ENCODE data around the gene MIGA2. TPM values are rescaled to one million over a fixed set of nuclear protein-coding genes. Genes with fewer than 3 reads are reported as not detected.

MIGA2 gene
- total RNA-seq, 2 experiments from 2014 or later: 27.7 to 37.7 TPM

DNA sequence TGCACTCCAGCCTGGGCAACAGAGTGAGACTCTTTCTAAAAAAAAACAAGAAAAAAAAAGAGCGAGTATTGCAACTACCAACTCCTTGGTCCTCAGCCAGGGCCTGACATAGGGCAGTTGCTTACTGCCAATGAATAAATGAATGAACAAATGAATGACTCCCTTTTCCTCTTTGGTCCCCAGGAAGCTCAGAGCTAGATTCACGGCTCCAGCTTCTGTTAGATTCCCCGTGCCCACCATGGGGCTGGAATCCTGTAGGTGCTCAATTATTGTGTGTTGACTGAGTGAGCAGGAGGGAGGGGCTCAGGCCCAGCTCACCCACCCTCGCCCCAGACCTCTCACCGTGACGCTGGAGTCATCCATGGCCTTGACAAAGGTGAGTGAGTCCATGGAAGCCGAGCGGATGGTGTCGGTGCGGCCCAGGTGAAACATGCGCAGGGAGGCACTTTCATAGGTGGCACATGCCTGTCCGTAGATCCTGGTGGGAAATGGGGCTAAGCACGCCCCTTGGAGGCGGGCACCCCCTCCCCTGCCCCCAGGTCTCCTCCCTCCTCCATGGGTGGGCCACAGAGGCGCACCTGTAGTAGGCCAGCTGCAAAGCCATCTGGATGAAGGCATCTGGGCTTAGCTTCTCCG, 61.4 kb downstream of the MIGA2 start:
- CTCF ChIA-PET (ENCODE audit: unreplicated experiment): interaction anchor here (0.9 kb wide), 1 partner anchor 16 kb away, joined by 3 read pairs; no protein-coding TSS in a partner anchor
- no peak overlapping the region for H2AFZ ChIP-seq (ENCODE audit: low read length)

GRCh38 chr9:129098328-129098727, 61.9 kb downstream of the MIGA2 start:
- intact Hi-C loops (cut with micrococcal nuclease; ENCODE audit: unreplicated experiment): no loop called here
- Histone ChIP-seq H3K9me3 (ENCODE audit: low read length) (no peaks in the 10 kb centered on the region), H3K9me2 (ENCODE audit: insufficient read depth, low read length) (no peaks in the 10 kb centered on the region), H3K79me2 (ENCODE audit: insufficient read depth, low read depth, low read length) (no peaks in the 10 kb centered on the region), H3K4me2 (ENCODE audit: low read length) (no peak overlapping the region), H3K4me1 (ENCODE audit: insufficient read depth, low read length, poor library complexity, severe bottlenecking) (no peaks in the 10 kb centered on the region), H3K27ac (ENCODE audit: low read depth, low read length, poor library complexity, severe bottlenecking) (no peak overlapping the region), H3K4me3 (ENCODE audit: low read depth, low read length, poor library complexity, severe bottlenecking) (no peak overlapping the region), H3K36me3 (ENCODE audit: insufficient read depth, low read length) (no peaks in the 10 kb centered on the region), H4K20me1 (ENCODE audit: insufficient read depth, low read length) (no peaks in the 10 kb centered on the region), H2AFZ (ENCODE audit: low read length) (no peak overlapping the region)
- TF ChIP-seq EZH2phosphoT487 (IDR thresholded peaks at IDR 0.05; ENCODE audit: borderline replicate concordance, low read depth, low read length): no peak
- no peak for TF ChIP-seq CTCF (conservative IDR thresholded peaks at IDR 0.05; ENCODE audit: low read length)
- ChIA-PET POLR2A (interaction anchor here (0.7 kb wide), 2 partner anchors 129 to 805 kb away, joined by 3 read pairs; no protein-coding TSS in a partner anchor), CTCF (ENCODE audit: unreplicated experiment) (interaction anchor here (0.9 kb wide), 1 partner anchor 17 kb away, joined by 3 read pairs; no protein-coding TSS in a partner anchor)
- no peak for DNase-seq (ENCODE audit: low spot score)
- BruUV-seq (replicated peaks): no TSS peak

More for the DNA sequence above, 61.4 kb downstream of the MIGA2 start:
- DNase-seq (ENCODE audit: low spot score): no peak
- BruUV-seq (replicated peaks): no TSS peak
- Histone ChIP-seq H3K9me2 (ENCODE audit: insufficient read depth, low read length) (no peaks in the 10 kb centered on the region), H3K4me2 (ENCODE audit: low read length) (no peak overlapping the region), H4K20me1 (ENCODE audit: insufficient read depth, low read length) (no peaks in the 10 kb centered on the region), H3K36me3 (ENCODE audit: insufficient read depth, low read length) (no peaks in the 10 kb centered on the region), H3K4me1 (ENCODE audit: insufficient read depth, low read length, poor library complexity, severe bottlenecking) (no peaks in the 10 kb centered on the region), H3K9me3 (ENCODE audit: low read length) (no peaks in the 10 kb centered on the region), H3K79me2 (ENCODE audit: insufficient read depth, low read depth, low read length) (no peaks in the 10 kb centered on the region), H3K27ac (ENCODE audit: low read depth, low read length, poor library complexity, severe bottlenecking) (no peak overlapping the region), H3K4me3 (ENCODE audit: low read depth, low read length, poor library complexity, severe bottlenecking) (no peak overlapping the region)
- TF ChIP-seq CTCF (conservative IDR thresholded peaks at IDR 0.05; ENCODE audit: low read length): no peak
- intact Hi-C loops (cut with micrococcal nuclease; ENCODE audit: unreplicated experiment): no loop called here
- POLR2A ChIA-PET: interaction anchor here (0.7 kb wide), 1 partner anchor 805 kb away, joined by 3 read pairs; no protein-coding TSS in a partner anchor

GRCh38 chr9:129100383-129101169, 64.2 kb downstream of the MIGA2 start:
- H3K9me3 ChIP-seq (ENCODE audit: low read length): no peaks in the 10 kb centered on the region

More at GRCh38 chr9:129100383-129101169, 64.2 kb downstream of the MIGA2 start:
- no peaks in the 10 kb centered on the region for H3K79me2 ChIP-seq (ENCODE audit: insufficient read depth, low read depth, low read length)
- no peak for TF ChIP-seq EZH2phosphoT487 (IDR thresholded peaks at IDR 0.05; ENCODE audit: borderline replicate concordance, low read depth, low read length)
- TF ChIP-seq CTCF (conservative IDR thresholded peaks at IDR 0.05; ENCODE audit: low read length): peak; percentile 62
- no peak overlapping the region for H3K27ac ChIP-seq (ENCODE audit: low read depth, low read length, poor library complexity, severe bottlenecking)
- POLR2A ChIA-PET: no interaction called here
- no peak overlapping the region for H3K4me3 ChIP-seq (ENCODE audit: low read depth, low read length, poor library complexity, severe bottlenecking)
- no peaks in the 10 kb centered on the region for H4K20me1 ChIP-seq (ENCODE audit: insufficient read depth, low read length)
- H3K4me2 ChIP-seq (ENCODE audit: low read length): no peak overlapping the region
- H3K4me1 ChIP-seq (ENCODE audit: insufficient read depth, low read length, poor library complexity, severe bottlenecking): no peaks in the 10 kb centered on the region
- no peaks in the 10 kb centered on the region for H3K36me3 ChIP-seq (ENCODE audit: insufficient read depth, low read length)
- no TSS peak for BruUV-seq (replicated peaks)
- intact Hi-C loops (cut with micrococcal nuclease; ENCODE audit: unreplicated experiment): no loop called here
- 0 out of 2 replicates have a peak overlapping the region, but pooled peaks have one; percentile 8 for H2AFZ ChIP-seq (ENCODE audit: low read length)
- CTCF ChIA-PET (ENCODE audit: unreplicated experiment): no interaction called here
- H3K9me2 ChIP-seq (ENCODE audit: insufficient read depth, low read length): no peaks in the 10 kb centered on the region
- DNase-seq (ENCODE audit: low spot score): peak; percentile 56

All from OCI-LY7 (cell line).